Subcutaneous adipose tissue (tissue), 4 donors: ENCODE measurements around the gene IKZF1. TPM values are rescaled to one million over a fixed set of nuclear protein-coding genes. Genes with fewer than 3 reads are reported as not detected.

Source experiments
- CTCF ChIP-seq: fragments of 450-650 bp; IDR thresholded peaks from one replicate; pipeline ENCODE4 v1.5.1; 2016; ENCODE audit warnings: low read depth, mild to moderate bottlenecking, control low read depth, antibody characterized with exemption, moderate library complexity
- total RNA-seq, 4 donors: library from RNA; depleted of rRNA; stranded (reverse); fragments of >200 nt; gene quantifications; one replicate each; pipeline ENCODE4 v1.1.0, GENCODE V29; 2016

Gene IKZF1
- total RNA-seq, 4 donors from 2014 or later, result 10.0 to 49.3 (median 21.7) TPM

GRCh38 chr7:50304911-50305582 lies 531 bp downstream of the IKZF1 start:
- TF ChIP-seq CTCF, result no peak

GRCh38 chr7:50305583-50306493 lies 1.3 kb downstream of the IKZF1 start:
- TF ChIP-seq CTCF, result no peak

GRCh38 chr7:50306494-50307367 lies 2.2 kb downstream of the IKZF1 start:
- no peak for TF ChIP-seq CTCF

- no peak for TF ChIP-seq CTCF
Measured at GRCh38 chr7:50307368-50308032, 3.0 kb downstream of the IKZF1 start.

GRCh38 chr7:50308203-50308531 lies 3.7 kb downstream of the IKZF1 start:
- no peak for TF ChIP-seq CTCF

- no peak for TF ChIP-seq CTCF
Measured at GRCh38 chr7:50308532-50309385, 4.2 kb downstream of the IKZF1 start.
